ENCODE measurements around the gene EBI3.
"Not testable (repeated sequence)": the region's sequence is repeated elsewhere in the genome, so short reads cannot be mapped to it uniquely, and the experiment has no call there.

Gene EBI3

GRCh38 chr19:4200940-4201542 lies 28.3 kb upstream of the EBI3 start:
- no peak for DNase-seq (ENCODE audit: low spot score)

- no peak for DNase-seq (ENCODE audit: low spot score)
Measured at GRCh38 chr19:4201798-4202197, 27.5 kb upstream of the EBI3 start.

GRCh38 chr19:4206818-4207484 lies 22.4 kb upstream of the EBI3 start:
- no peak for DNase-seq (ENCODE audit: low spot score)

- no peak for DNase-seq (ENCODE audit: low spot score)
Measured at GRCh38 chr19:4208385-4209094, 20.8 kb upstream of the EBI3 start.

GRCh38 chr19:4210166-4210731 lies 19.1 kb upstream of the EBI3 start:
- no peak for DNase-seq (ENCODE audit: low spot score)

- DNase-seq (ENCODE audit: low spot score) = no peak
Measured at GRCh38 chr19:4213116-4213515, 16.2 kb upstream of the EBI3 start.

GRCh38 chr19:4215807-4216206 lies 13.5 kb upstream of the EBI3 start:
- DNase-seq (ENCODE audit: low spot score) = no peak

GRCh38 chr19:4216846-4217245 lies 12.5 kb upstream of the EBI3 start:
- no peak for DNase-seq (ENCODE audit: low spot score)

GRCh38 chr19:4217429-4218264 lies 11.7 kb upstream of the EBI3 start:
- no peak for DNase-seq (ENCODE audit: low spot score)

GRCh38 chr19:4218523-4218922 lies 10.8 kb upstream of the EBI3 start:
- DNase-seq (ENCODE audit: low spot score) = not testable (repeated sequence)

- DNase-seq (ENCODE audit: low spot score) = no peak
Measured at GRCh38 chr19:4220188-4220587, 9.1 kb upstream of the EBI3 start.

GRCh38 chr19:4224470-4224869 lies 4.9 kb upstream of the EBI3 start:
- DNase-seq (ENCODE audit: low spot score) = no peak

GRCh38 chr19:4225885-4226284 lies 3.4 kb upstream of the EBI3 start:
- no peak for DNase-seq (ENCODE audit: low spot score)

GRCh38 chr19:4227771-4228170 lies 1.6 kb upstream of the EBI3 start:
- no peak for DNase-seq (ENCODE audit: low spot score)

GRCh38 chr19:4228765-4229178 lies 551 bp upstream of the EBI3 start:
- DNase-seq (ENCODE audit: low spot score) = no peak

GRCh38 chr19:4230237-4230636 lies 914 bp downstream of the EBI3 start:
- not testable (repeated sequence) for DNase-seq (ENCODE audit: low spot score)

GRCh38 chr19:4231521-4231920 lies 2.2 kb downstream of the EBI3 start:
- not testable (repeated sequence) for DNase-seq (ENCODE audit: low spot score)

GRCh38 chr19:4232139-4232538 lies 2.8 kb downstream of the EBI3 start:
- DNase-seq (ENCODE audit: low spot score) = not testable (repeated sequence)

- no peak for DNase-seq (ENCODE audit: low spot score)
Measured at GRCh38 chr19:4232614-4233281, 3.4 kb downstream of the EBI3 start.

- no peak for DNase-seq (ENCODE audit: low spot score)
Measured at GRCh38 chr19:4233282-4233853, 4.0 kb downstream of the EBI3 start.
